K562 (cell line): ENCODE data around the gene LARP7. TPM values are rescaled to one million over a fixed set of nuclear protein-coding genes. Genes with fewer than 3 reads are reported as not detected.
A peak's percentile ranks its signal among the peaks of the same experiment; 100 is the strongest.

Source experiments
- DDX20 ChIP-seq: fragments of 450-650 bp; IDR thresholded peaks from 2 replicates; pipeline ENCODE4 v1.6.1; 2016; ENCODE audit warnings: missing genetic modification characterization, low read depth, mild to moderate bottlenecking, missing compliant biosample characterization, moderate library complexity
- DNMT1 ChIP-seq: fragments of 450-650 bp; IDR thresholded peaks from 2 replicates; pipeline ENCODE4 v1.6.1; 2016; ENCODE audit warnings: antibody characterized with exemption, mild to moderate bottlenecking
- ESRRA ChIP-seq: fragments of 450-650 bp; IDR thresholded peaks from 2 replicates; pipeline ENCODE4 v1.6.1; 2014; ENCODE audit warnings: low read depth, mild to moderate bottlenecking, moderate library complexity, borderline replicate concordance
- FOXA3 ChIP-seq, 2 experiments: fragments of 450-650 bp in 1 of 2; sonication (generic) in 1 of 2; formaldehyde crosslinking; IDR thresholded peaks in 1 of 2; conservative IDR thresholded peaks in 1 of 2; 2 replicates each; pipeline versions ENCODE4 v1.4.0 to v1.8.0; 2020 to 2022; ENCODE audit warnings: mild to moderate bottlenecking in 2 of 2, missing genetic modification reagents in 1 of 2
- PHTF2 ChIP-seq: fragments of 250-450 bp; sonication (Bioruptor Pico); IDR thresholded peaks from 2 replicates; pipeline ENCODE4 v1.5.0; 2021; ENCODE audit warnings: mild to moderate bottlenecking
- POLR2AphosphoS2 ChIP-seq: IDR thresholded peaks from 2 replicates; pipeline ENCODE4 v1.6.1; 2012; ENCODE audit warnings: low read length, improper control_type of control experiment
- PYGO2 ChIP-seq: fragments of 450-650 bp; IDR thresholded peaks from 2 replicates; pipeline ENCODE4 v1.6.1; 2016; ENCODE audit warnings: mild to moderate bottlenecking, missing genetic modification characterization, moderate library complexity, missing compliant biosample characterization
- RNF2 ChIP-seq: sonication (generic); IDR thresholded peaks from 2 replicates; pipeline ENCODE4 v1.6.1; 2016
- SAP30 ChIP-seq: fragments of 200-600 bp; sonication (generic); IDR thresholded peaks from 2 replicates; pipeline ENCODE4 v1.6.1; 2012; ENCODE audit warnings: borderline replicate concordance, low read depth, mild to moderate bottlenecking, moderate library complexity, low read length, control low read depth, inconsistent platforms; ENCODE audit not compliant: insufficient read depth, poor library complexity, severe bottlenecking
- THRB ChIP-seq: fragments of 450-650 bp; formaldehyde crosslinking; conservative IDR thresholded peaks from 2 replicates; pipeline ENCODE4 v1.4.0; 2022; ENCODE audit warnings: mild to moderate bottlenecking, missing genetic modification characterization
- ZEB2 ChIP-seq: fragments of 450-650 bp; IDR thresholded peaks from 2 replicates; pipeline ENCODE4 v1.6.1; 2016
- ZNF232 ChIP-seq: sonication (generic); formaldehyde crosslinking; IDR thresholded peaks from 2 replicates; pipeline ENCODE4 v1.8.0; 2022; ENCODE audit warnings: mild to moderate bottlenecking, missing genetic modification reagents
- ZNF41 ChIP-seq: fragments of 250-450 bp; sonication (Bioruptor Pico); conservative IDR thresholded peaks from 2 replicates; pipeline ENCODE4 v1.4.0; 2020; ENCODE audit warnings: mild to moderate bottlenecking
- ZNF584 ChIP-seq: fragments of 200-800 bp; sonication (Bioruptor generic); IDR thresholded peaks from 2 replicates; pipeline ENCODE4 v1.6.1; 2016; ENCODE audit warnings: low read depth, mild to moderate bottlenecking, missing genetic modification characterization, missing compliant biosample characterization
- ZNF644 ChIP-seq: fragments of 200-800 bp; sonication (Bioruptor generic); IDR thresholded peaks from 2 replicates; pipeline ENCODE4 v1.6.1; 2016; ENCODE audit warnings: low read depth, missing genetic modification characterization, missing compliant biosample characterization
- polyA plus RNA-seq, 8 experiments: library from polyadenylated mRNA; depleted of rRNA in 4 of 8; stranded (reverse) in 5 of 8; unstranded in 3 of 8; fragments of >200 nt; fragmentation: Nextera tagmentation in 2 of 8; fragmentation: Illumina TruSeq in 1 of 8; extraction: Ambion mirVana in 2 of 8; extraction: Trizol in 1 of 8; gene quantifications; 2 replicates each; pipeline versions ENCODE4 v1.2.1 to v1.2.3, GENCODE V29; 2011 to 2014; ENCODE audit warnings: inconsistent platforms in 1 of 8, missing spikeins in 1 of 8
- total RNA-seq, 7 experiments: library from RNA; depleted of rRNA in 6 of 7; stranded (reverse); fragments of >200 nt in 6 of 7; fragmentation: Illumina TruSeq in 2 of 7; extraction: Trizol in 2 of 7; gene quantifications; 2 replicates each; pipeline versions ENCODE4 v1.2.1 to v1.2.3, GENCODE V29; 2011 to 2021; ENCODE audit warnings: low replicate concordance in 1 of 7
- TF ChIP-seq, protein P1 (sequence below): sonication (generic); formaldehyde crosslinking; IDR thresholded peaks from 2 replicates; pipeline ENCODE4 v1.8.1; 2022; ENCODE audit warnings: missing genetic modification reagents
- TF ChIP-seq, protein P2 (sequence below): fragments of 250-450 bp; sonication (Bioruptor Pico); IDR thresholded peaks from 2 replicates; pipeline ENCODE4 v1.4.0; 2020; ENCODE audit warnings: mild to moderate bottlenecking, moderate library complexity

LARP7 gene
- total and polyA plus RNA-seq, 9 of the 15 experiments (the other 6 are each of a cell fraction or from before 2014, with no cell fraction given): 30.1 to 76.9 (median 56.0) TPM

DNA sequence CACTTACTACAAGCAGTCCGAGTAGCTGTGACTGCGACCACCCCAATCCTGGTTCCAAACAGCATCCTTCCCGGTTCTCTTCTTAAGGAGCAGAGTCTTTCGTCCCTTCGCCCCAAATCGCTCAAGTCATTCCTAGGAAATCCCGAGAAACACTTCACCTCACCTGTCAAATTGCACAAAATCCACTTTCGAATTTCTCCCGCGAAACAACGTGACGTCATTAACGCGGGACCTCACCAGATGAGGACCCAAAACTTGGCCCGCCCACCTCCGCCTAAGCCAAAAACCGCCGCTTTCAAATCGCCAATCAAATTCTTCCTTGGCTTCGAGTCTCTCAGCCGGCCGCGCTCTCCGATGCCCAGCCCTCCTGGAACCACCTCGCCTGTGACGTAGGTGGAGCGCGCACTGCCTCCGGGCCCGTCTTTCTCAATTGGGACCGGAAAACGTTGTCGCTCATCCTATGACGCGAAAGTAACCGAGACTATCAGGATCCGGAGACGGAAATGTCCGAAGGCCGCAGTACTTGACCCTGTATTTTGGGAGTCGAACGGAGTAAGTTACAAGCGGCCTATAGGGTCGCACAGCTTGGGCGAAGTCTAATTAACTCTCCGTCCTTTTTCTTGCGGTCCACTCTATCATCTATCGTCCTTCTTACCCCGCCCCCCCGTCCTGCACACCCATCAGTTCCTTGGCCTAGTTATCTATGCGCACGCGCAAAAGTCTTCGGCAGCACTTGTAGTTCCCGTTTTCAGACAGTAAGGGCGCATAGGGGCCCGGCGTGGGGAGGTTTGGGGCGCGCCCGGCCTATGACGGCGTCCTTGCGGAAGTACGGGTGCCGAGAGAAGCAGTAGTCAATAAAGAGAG, at the start of gene LARP7, which contains the start of gene ZGRF1 (continued):
- TF ChIP-seq, protein P1, sequence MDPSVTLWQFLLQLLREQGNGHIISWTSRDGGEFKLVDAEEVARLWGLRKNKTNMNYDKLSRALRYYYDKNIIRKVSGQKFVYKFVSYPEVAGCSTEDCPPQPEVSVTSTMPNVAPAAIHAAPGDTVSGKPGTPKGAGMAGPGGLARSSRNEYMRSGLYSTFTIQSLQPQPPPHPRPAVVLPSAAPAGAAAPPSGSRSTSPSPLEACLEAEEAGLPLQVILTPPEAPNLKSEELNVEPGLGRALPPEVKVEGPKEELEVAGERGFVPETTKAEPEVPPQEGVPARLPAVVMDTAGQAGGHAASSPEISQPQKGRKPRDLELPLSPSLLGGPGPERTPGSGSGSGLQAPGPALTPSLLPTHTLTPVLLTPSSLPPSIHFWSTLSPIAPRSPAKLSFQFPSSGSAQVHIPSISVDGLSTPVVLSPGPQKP (CRISPR knock-in tag): no peak
- TF ChIP-seq FOXA3 (CRISPR knock-in tag; conservative IDR thresholded peaks at IDR 0.05 in 1 of 2, IDR thresholded peaks at IDR 0.05 in 1 of 2): peak in 1 of 2 experiments; percentile 84; a peak in 1 of 4 replicates
- peak; percentile 98 for TF ChIP-seq SAP30
- TF ChIP-seq DDX20 (tag): no peak
- TF ChIP-seq ZNF584 (CRISPR knock-in tag): no peak
- TF ChIP-seq PYGO2 (tag): no peak
- no peak for TF ChIP-seq ZNF41 (CRISPR knock-in tag)
- TF ChIP-seq PHTF2 (CRISPR knock-in tag): no peak
- peak; percentile 61 for TF ChIP-seq ESRRA
- no peak for TF ChIP-seq RNF2
- TF ChIP-seq ZNF644: no peak
- peak; percentile 50; the same call in 1 of the 2 replicates for TF ChIP-seq ZEB2
- no peak for TF ChIP-seq POLR2AphosphoS2
- TF ChIP-seq, protein P2, sequence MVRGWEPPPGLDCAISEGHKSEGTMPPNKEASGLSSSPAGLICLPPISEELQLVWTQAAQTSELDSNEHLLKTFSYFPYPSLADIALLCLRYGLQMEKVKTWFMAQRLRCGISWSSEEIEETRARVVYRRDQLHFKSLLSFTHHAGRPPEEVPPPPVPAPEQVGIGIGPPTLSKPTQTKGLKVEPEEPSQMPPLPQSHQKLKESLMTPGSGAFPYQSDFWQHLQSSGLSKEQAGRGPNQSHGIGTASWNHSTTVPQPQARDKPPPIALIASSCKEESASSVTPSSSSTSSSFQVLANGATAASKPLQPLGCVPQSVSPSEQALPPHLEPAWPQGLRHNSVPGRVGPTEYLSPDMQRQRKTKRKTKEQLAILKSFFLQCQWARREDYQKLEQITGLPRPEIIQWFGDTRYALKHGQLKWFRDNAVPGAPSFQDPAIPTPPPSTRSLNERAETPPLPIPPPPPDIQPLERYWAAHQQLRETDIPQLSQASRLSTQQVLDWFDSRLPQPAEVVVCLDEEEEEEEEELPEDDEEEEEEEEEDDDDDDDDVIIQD: no peak
- peak; percentile 39; the same call in 1 of the 2 replicates for TF ChIP-seq THRB
- no peak for TF ChIP-seq DNMT1
- no peak for TF ChIP-seq ZNF232 (CRISPR knock-in tag)
